Measurements from ENCODE around the gene MEGF9.

- TF ChIP-seq, protein P1, sequence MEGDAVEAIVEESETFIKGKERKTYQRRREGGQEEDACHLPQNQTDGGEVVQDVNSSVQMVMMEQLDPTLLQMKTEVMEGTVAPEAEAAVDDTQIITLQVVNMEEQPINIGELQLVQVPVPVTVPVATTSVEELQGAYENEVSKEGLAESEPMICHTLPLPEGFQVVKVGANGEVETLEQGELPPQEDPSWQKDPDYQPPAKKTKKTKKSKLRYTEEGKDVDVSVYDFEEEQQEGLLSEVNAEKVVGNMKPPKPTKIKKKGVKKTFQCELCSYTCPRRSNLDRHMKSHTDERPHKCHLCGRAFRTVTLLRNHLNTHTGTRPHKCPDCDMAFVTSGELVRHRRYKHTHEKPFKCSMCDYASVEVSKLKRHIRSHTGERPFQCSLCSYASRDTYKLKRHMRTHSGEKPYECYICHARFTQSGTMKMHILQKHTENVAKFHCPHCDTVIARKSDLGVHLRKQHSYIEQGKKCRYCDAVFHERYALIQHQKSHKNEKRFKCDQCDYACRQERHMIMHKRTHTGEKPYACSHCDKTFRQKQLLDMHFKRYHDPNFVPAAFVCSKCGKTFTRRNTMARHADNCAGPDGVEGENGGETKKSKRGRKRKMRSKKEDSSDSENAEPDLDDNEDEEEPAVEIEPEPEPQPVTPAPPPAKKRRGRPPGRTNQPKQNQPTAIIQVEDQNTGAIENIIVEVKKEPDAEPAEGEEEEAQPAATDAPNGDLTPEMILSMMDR (IDR thresholded peaks at IDR 0.05): no peak
- no peak for TF ChIP-seq POLR2A (IDR thresholded peaks at IDR 0.05)
Measured at GRCh38 chr9:120645760-120646159, 68.5 kb downstream of the MEGF9 start.

All from sigmoid colon (tissue), 3 donors.